ENCODE results near the gene DCTPP1. TPM values are rescaled to one million over a fixed set of nuclear protein-coding genes. Genes with fewer than 3 reads are reported as not detected.

DCTPP1 gene
- total RNA-seq, 4 donors from 2014 or later: 20.7 to 33.3 (median 27.6) TPM

DNA sequence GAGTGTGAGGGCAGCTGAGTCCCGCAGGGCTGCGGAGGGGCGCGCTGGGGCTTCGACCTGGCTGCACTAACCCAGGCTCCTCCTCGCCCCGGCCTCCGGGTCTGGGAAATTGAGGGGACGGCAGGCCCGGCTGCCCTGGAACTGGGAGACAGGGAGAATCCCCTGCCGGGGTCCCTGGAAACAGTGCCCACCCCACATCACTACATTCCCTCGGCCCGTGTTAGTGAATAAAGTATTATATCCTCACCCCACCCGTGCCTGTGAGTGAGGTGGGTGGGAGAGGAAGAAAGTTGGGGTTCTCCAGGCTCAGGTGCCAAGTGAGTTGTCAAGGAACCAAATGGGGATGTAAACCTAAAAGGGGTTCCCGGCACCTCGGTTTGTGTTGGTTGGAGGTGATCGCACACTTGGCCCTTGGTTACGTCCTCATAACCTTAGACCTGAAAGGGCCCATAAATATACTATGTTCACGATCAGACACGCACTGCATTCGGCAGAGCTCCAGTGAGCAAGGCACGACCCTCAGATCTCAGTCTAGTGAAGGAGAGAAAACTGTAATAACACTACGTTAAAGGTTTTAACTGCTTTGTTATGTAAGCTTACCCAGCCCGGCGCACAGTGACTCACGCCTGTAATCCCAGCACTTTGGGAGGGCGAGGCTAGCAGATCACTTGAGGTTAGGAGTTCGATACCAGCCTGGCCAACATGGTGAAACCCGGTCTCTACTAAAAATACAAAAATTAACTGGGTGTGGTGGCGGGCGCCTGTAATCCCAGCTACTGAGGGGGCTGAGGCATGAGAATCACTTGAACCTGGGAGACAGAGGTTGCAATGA is 11.3 kb downstream of the DCTPP1 start:
- Histone ChIP-seq H3K27me3 (no peaks in the 10 kb centered on the region), H3K4me1 (peaks cover 0 to 11% (median 1%) of the 10 kb centered on the region in 4 donors), H3K4me3 (peak overlapping the region; percentile 46 to 78 (median 72)), H3K27ac (peak overlapping the region; percentile 83 to 91 (median 84)), H3K36me3 (peaks cover 0 to 21% (median 0%) of the 10 kb centered on the region in 3 donors), H3K9me3 (no peaks in the 10 kb centered on the region)
- no peak for TF ChIP-seq POLR2A (IDR thresholded peaks at IDR 0.05)
- TF ChIP-seq, protein P1, sequence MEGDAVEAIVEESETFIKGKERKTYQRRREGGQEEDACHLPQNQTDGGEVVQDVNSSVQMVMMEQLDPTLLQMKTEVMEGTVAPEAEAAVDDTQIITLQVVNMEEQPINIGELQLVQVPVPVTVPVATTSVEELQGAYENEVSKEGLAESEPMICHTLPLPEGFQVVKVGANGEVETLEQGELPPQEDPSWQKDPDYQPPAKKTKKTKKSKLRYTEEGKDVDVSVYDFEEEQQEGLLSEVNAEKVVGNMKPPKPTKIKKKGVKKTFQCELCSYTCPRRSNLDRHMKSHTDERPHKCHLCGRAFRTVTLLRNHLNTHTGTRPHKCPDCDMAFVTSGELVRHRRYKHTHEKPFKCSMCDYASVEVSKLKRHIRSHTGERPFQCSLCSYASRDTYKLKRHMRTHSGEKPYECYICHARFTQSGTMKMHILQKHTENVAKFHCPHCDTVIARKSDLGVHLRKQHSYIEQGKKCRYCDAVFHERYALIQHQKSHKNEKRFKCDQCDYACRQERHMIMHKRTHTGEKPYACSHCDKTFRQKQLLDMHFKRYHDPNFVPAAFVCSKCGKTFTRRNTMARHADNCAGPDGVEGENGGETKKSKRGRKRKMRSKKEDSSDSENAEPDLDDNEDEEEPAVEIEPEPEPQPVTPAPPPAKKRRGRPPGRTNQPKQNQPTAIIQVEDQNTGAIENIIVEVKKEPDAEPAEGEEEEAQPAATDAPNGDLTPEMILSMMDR (IDR thresholded peaks at IDR 0.05): no peak
- no peak for DNase-seq

DNA sequence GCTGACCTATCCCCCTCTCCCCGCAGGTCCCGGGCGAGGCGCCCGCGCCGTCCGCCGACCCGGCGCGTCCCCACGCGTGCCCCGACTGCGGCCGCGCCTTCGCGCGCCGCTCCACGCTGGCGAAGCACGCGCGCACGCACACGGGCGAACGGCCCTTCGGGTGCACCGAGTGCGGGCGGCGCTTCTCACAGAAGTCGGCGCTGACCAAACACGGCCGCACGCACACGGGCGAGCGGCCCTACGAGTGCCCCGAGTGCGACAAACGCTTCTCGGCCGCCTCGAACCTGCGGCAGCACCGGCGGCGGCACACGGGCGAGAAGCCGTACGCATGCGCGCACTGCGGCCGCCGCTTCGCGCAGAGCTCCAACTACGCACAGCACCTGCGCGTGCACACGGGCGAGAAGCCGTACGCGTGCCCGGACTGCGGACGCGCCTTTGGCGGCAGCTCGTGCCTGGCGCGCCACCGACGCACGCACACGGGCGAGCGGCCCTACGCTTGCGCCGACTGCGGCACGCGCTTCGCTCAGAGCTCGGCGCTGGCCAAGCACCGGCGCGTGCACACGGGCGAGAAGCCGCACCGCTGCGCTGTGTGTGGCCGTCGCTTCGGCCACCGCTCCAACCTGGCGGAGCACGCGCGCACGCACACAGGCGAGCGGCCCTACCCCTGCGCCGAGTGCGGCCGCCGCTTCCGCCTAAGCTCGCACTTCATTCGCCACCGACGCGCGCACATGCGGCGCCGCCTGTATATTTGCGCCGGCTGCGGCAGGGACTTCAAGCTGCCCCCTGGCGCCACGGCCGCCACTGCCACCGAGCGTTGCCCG is 12.1 kb downstream of the DCTPP1 start:
- Histone ChIP-seq H3K9me3 (no peaks in the 10 kb centered on the region), H3K36me3 (peaks cover 0 to 12% (median 0%) of the 10 kb centered on the region in 3 donors), H3K4me1 (peaks cover 0 to 11% (median 1%) of the 10 kb centered on the region in 4 donors), H3K27ac (peak overlapping the region; percentile 83 to 91 (median 84)), H3K27me3 (no peaks in the 10 kb centered on the region), H3K4me3 (peak overlapping the region; percentile 46 to 78 (median 72))
- peak; percentile 75 to 94 (median 93) for DNase-seq
- TF ChIP-seq POLR2A (IDR thresholded peaks at IDR 0.05): peak; percentile 48 to 60
- TF ChIP-seq, protein P1 (IDR thresholded peaks at IDR 0.05): peak in 4 of 6 experiments; percentile 15 to 40 (median 39)

DNA sequence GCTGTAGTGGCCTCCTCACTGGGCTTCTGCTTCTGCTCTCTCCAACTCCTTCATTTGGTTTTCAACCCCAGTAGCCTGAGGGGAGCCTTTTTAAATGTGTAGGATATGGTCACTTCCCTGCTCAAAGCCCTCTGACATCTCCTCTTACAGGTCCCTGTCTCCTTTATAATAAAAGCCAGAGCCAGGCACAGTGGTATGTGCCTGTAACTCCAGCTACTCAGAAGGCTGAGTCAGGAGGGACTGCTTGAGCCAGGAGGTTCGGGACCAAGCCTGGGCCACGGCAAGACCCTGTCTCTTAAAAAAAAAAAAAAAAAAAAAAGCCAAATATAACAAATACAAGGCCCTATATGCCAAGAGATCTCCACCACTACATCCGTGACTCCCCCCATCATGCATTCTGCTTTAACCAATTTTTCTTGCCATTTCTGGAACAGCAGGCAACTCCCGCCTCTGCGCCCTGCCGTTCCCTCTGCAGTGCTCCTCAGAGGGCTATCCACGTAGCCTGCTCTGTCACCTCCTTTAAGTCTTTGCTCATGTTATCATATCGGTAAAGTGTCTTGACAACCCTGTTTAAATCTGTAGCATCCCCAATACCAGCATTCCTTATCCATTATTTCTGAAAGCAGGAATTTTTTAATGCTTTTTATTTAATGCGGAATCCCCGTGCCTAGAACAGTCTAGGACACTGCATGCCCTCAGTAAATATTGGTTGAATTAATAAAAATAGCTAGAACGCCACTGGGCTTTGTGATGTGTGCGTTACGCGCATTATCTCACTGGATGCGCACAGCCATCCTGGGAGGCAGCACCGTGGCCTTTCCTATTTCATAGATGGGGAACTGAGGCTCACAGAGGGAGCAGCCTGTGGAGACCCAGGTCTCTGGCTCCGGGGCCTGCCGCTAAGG is 13.0 kb downstream of the DCTPP1 start:
- no peaks in the 10 kb centered on the region for H3K9me3 ChIP-seq
- H3K4me1 ChIP-seq: peaks cover 0 to 11% (median 1%) of the 10 kb centered on the region in 4 donors
- DNase-seq: no peak
- TF ChIP-seq, protein P1 (IDR thresholded peaks at IDR 0.05): no peak
- TF ChIP-seq POLR2A (IDR thresholded peaks at IDR 0.05): no peak
- peaks cover 0 to 4% (median 0%) of the 10 kb centered on the region in 3 donors for H3K36me3 ChIP-seq
- no peaks in the 10 kb centered on the region for H3K27me3 ChIP-seq
- H3K4me3 ChIP-seq: peak overlapping the region; percentile 46 to 78 (median 72)
- peak overlapping the region; percentile 83 to 91 (median 84) for H3K27ac ChIP-seq

DNA sequence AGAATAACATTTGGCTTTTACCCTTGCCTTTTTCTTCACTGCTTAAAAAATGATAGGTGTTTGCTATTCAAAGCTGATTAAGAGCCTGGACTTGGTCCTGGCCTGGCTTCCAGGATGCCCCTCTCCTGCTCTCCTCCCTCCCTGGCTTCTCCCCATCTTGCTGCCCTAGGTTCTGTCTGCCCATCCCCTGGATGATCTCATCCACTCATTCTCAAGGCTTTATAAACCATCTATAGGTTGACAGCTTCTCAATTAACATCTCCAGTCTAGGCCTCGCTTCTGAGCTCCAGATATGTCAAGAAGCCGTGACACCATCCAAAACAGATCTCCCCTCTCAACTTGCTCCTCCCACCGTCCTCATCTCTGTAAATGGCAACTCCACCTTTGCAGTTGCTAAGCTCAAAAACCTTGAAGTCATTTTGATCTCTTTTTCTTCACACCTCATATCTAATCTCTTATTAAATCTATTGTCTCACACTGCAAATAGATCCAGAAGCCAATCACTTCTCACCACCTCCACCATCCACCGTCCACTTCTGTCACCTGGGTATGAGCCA is 13.7 kb downstream of the DCTPP1 start:
- no peak for TF ChIP-seq POLR2A (IDR thresholded peaks at IDR 0.05)
- TF ChIP-seq, protein P1 (IDR thresholded peaks at IDR 0.05): no peak
- H3K4me3 ChIP-seq: no peak overlapping the region
- H3K4me1 ChIP-seq: peaks cover 0 to 11% (median 1%) of the 10 kb centered on the region in 4 donors
- H3K27ac ChIP-seq: no peak overlapping the region
- no peaks in the 10 kb centered on the region for H3K9me3 ChIP-seq
- no peak for DNase-seq
- no peaks in the 10 kb centered on the region for H3K36me3 ChIP-seq
- no peaks in the 10 kb centered on the region for H3K27me3 ChIP-seq
